K562 (cell line): ENCODE data around the gene SYNM. TPM values are rescaled to one million over a fixed set of nuclear protein-coding genes. Genes with fewer than 3 reads are reported as not detected.

Experiments
- ATAC-seq: fragments of 200-7000 bp; cut with Tn5 transposase; 3 replicates; pipeline ENCODE4 v1.9.1; 2020; ENCODE audit warnings: moderate library complexity
- BruUV-seq: library from RNA; stranded (reverse); fragments of 400-500 nt; replicated peaks from 2 replicates; lab custom pipeline; 2021; lab: Mats Ljungman, UMichigan
- CTCF ChIA-PET: fragments of 300-600 bp; formaldehyde crosslinking; extraction: SDS; loops from one replicate; lab custom pipeline; 2021; ENCODE audit warnings: low intra/inter-chr PET ratio; lab: Yijun Ruan, JAX
- POLR2A ChIA-PET: fragments of 300-600, 350-650 bp; sonication (Branson Sonifier 250); formaldehyde crosslinking; extraction: SDS; loops from one replicate; lab custom pipeline; 2021; ENCODE audit warnings: antibody characterized with exemption, inconsistent platforms; lab: Yijun Ruan, JAX
- DNase-seq, 4 experiments: peaks; one replicate each; pipeline versions ENCODE4 v3.0.0 to v3.0.0-alpha.2; 2011 to 2018; ENCODE audit warnings: low spot score in 3 of 4, mixed read lengths in 3 of 4; ENCODE audit errors: extremely low read depth in 1 of 4
- FAIRE-seq: peaks from 2 replicates; lab custom pipeline; 2011; peaks lifted over from hg19 to GRCh38; lab: Jason Lieb, UNC
- H2AFZ ChIP-seq: 2 replicates; pipeline ENCODE4 v1.6.0; 2011; ENCODE audit warnings: low read depth, low read length, control low read depth, inconsistent platforms
- H3K27ac ChIP-seq: fragments of 200-600 bp; 3 replicates; pipeline ENCODE4 v1.8.0; 2011; ENCODE audit warnings: low read depth, mild to moderate bottlenecking, control low read depth, inconsistent platforms, low read length, moderate library complexity, mixed read lengths; ENCODE audit errors: extremely low read depth
- H3K27me3 ChIP-seq, 2 experiments: fragments of 300-600 bp in 1 of 2; 2 replicates in 1 of 2; 3 replicates in 1 of 2; pipeline versions ENCODE4 v1.6.0 to v1.8.0; 2011; ENCODE audit warnings: inconsistent platforms in 2 of 2, low read length in 2 of 2, mild to moderate bottlenecking in 1 of 2, mixed read lengths in 1 of 2, moderate library complexity in 1 of 2; ENCODE audit not compliant: control insufficient read depth in 2 of 2, insufficient read depth in 2 of 2
- H3K36me3 ChIP-seq: fragments of 300-600 bp; 3 replicates; pipeline ENCODE4 v1.8.0; 2011; ENCODE audit warnings: mild to moderate bottlenecking, low read length, inconsistent platforms; ENCODE audit not compliant: control insufficient read depth, insufficient read depth
- H3K4me1 ChIP-seq, 2 experiments: fragments of 200-600 bp in 1 of 2; replicated peaks in 1 of 2; 2 replicates in 1 of 2; 3 replicates in 1 of 2; pipeline versions ENCODE4 v1.5.1 to v1.8.0; 2011; ENCODE audit warnings: inconsistent platforms in 2 of 2, low read length in 2 of 2, mild to moderate bottlenecking in 1 of 2, mixed read lengths in 1 of 2, moderate library complexity in 1 of 2; ENCODE audit not compliant: control insufficient read depth in 2 of 2, insufficient read depth in 2 of 2
- H3K4me2 ChIP-seq: 2 replicates; pipeline ENCODE4 v1.6.1; 2011; ENCODE audit warnings: low read length, control low read depth, inconsistent platforms, mixed read lengths; ENCODE audit not compliant: insufficient read depth
- H3K4me3 ChIP-seq: fragments of 200-600 bp; sonication (generic), shearing (Covaris generic); 2 replicates; pipeline ENCODE4 v1.5.1; 2016; ENCODE audit warnings: control low read depth, inconsistent platforms
- H3K79me2 ChIP-seq: fragments of 200-600 bp; 3 replicates; pipeline ENCODE4 v1.8.0; 2011; ENCODE audit warnings: low read length, inconsistent platforms; ENCODE audit not compliant: control insufficient read depth, insufficient read depth
- H3K9ac ChIP-seq, 2 experiments: 2 replicates each; pipeline versions ENCODE4 v1.6.0 to v1.6.1; 2011; ENCODE audit warnings: low read depth in 2 of 2, low read length in 2 of 2, control low read depth in 1 of 2, inconsistent platforms in 1 of 2, mild to moderate bottlenecking in 1 of 2, mixed read lengths in 1 of 2; ENCODE audit not compliant: insufficient read depth in 1 of 2
- H3K9me1 ChIP-seq: one replicate; pipeline ENCODE4 v1.6.0; 2011; ENCODE audit warnings: inconsistent platforms, mild to moderate bottlenecking, low read length, moderate library complexity; ENCODE audit not compliant: control insufficient read depth, insufficient read depth
- H3K9me3 ChIP-seq: replicated peaks from 2 replicates; pipeline ENCODE4 v1.5.1; 2011; ENCODE audit warnings: low read depth, low read length, inconsistent platforms; ENCODE audit not compliant: control insufficient read depth, insufficient read depth
- H4K20me1 ChIP-seq: replicated peaks from 2 replicates; pipeline ENCODE4 v1.6.1; 2011; ENCODE audit warnings: low read length, inconsistent platforms, mixed read lengths; ENCODE audit not compliant: control insufficient read depth, insufficient read depth
- BMI1 ChIP-seq: fragments of 150-350 bp; IDR thresholded peaks from 2 replicates; pipeline ENCODE4 v1.6.1; 2014; ENCODE audit warnings: low read length
- BRCA1 ChIP-seq, 2 experiments: fragments of 450-650 bp in 1 of 2; sonication (generic) in 1 of 2; formaldehyde crosslinking in 1 of 2; IDR thresholded peaks; 2 replicates each; pipeline versions ENCODE4 v1.5.0 to v1.6.1; 2017 to 2020; ENCODE audit warnings: mild to moderate bottlenecking in 1 of 2, missing genetic modification reagents in 1 of 2
- DMBX1 ChIP-seq: fragments of 250-450 bp; sonication (Bioruptor Pico); IDR thresholded peaks from 2 replicates; pipeline ENCODE4 v1.8.0; 2022; ENCODE audit warnings: inconsistent platforms, mild to moderate bottlenecking, moderate library complexity, borderline replicate concordance
- E2F5 ChIP-seq: sonication (generic); formaldehyde crosslinking; IDR thresholded peaks from 2 replicates; pipeline ENCODE4 v1.8.0; 2022; ENCODE audit warnings: mild to moderate bottlenecking, missing genetic modification reagents
- HCFC1 ChIP-seq: IDR thresholded peaks from 2 replicates; pipeline ENCODE4 v1.6.1; 2012; ENCODE audit warnings: low read depth, low read length, improper control_type of control experiment
- KDM5B ChIP-seq: fragments of 200-600 bp; sonication (generic); IDR thresholded peaks from 2 replicates; pipeline ENCODE4 v1.6.1; 2012; ENCODE audit warnings: low read depth, mild to moderate bottlenecking, moderate library complexity, low read length, control low read depth, inconsistent platforms; ENCODE audit not compliant: insufficient replicate concordance
- MXI1 ChIP-seq: IDR thresholded peaks from 2 replicates; pipeline ENCODE4 v1.6.1; 2011; ENCODE audit warnings: low read depth, mild to moderate bottlenecking, improper control_type of control experiment, low read length
- TEAD1 ChIP-seq, 2 experiments: fragments of 450-650 bp in 1 of 2; sonication (generic) in 1 of 2; formaldehyde crosslinking; IDR thresholded peaks; 2 replicates each; pipeline versions ENCODE4 v1.4.0 to v1.8.0; 2020 to 2022; ENCODE audit warnings: mild to moderate bottlenecking in 2 of 2, missing genetic modification reagents in 1 of 2
- WGBS: fragments of 100-300 bp; shearing (Covaris generic); methylation state at CpG from one replicate; pipeline ENCODE4 v1.1.6; 2016; ENCODE audit warnings: low coverage, mixed read lengths; ENCODE audit not compliant: insufficient coverage; ENCODE audit errors: missing lambda C conversion rate; 5-methylcytosine and 5-hydroxymethylcytosine counted together
- in situ Hi-C: fragments of 300-500 bp; cut with MboI; formaldehyde crosslinking; loops from 4 replicates; pipeline ENCODE4 v1.15.0; 2018; ENCODE audit warnings: inconsistent platforms, mixed read lengths
- intact Hi-C: fragments of 100-400 bp; cut with micrococcal nuclease; formaldehyde crosslinking; loops from 2 replicates; pipeline ENCODE4 v1.14.2; 2022
- polyA plus RNA-seq, 8 experiments: library from polyadenylated mRNA; depleted of rRNA in 4 of 8; stranded (reverse) in 5 of 8; unstranded in 3 of 8; fragments of >200 nt; fragmentation: Nextera tagmentation in 2 of 8; fragmentation: Illumina TruSeq in 1 of 8; extraction: Ambion mirVana in 2 of 8; extraction: Trizol in 1 of 8; gene quantifications; 2 replicates each; pipeline versions ENCODE4 v1.2.1 to v1.2.3, GENCODE V29; 2011 to 2014; ENCODE audit warnings: inconsistent platforms in 1 of 8, missing spikeins in 1 of 8
- total RNA-seq, 7 experiments: library from RNA; depleted of rRNA in 6 of 7; stranded (reverse); fragments of >200 nt in 6 of 7; fragmentation: Illumina TruSeq in 2 of 7; extraction: Trizol in 2 of 7; gene quantifications; 2 replicates each; pipeline versions ENCODE4 v1.2.1 to v1.2.3, GENCODE V29; 2011 to 2021; ENCODE audit warnings: low replicate concordance in 1 of 7

The SYNM gene
- total and polyA plus RNA-seq, 9 of the 15 experiments (the other 6 are each of a cell fraction or from before 2014, with no cell fraction given) = 0.01 to 0.42 (median 0.13) TPM

GRCh38 chr15:99097441-99098410 lies 7.2 kb upstream of the SYNM start:
- intact Hi-C loops = no loop called here
- TF ChIP-seq DMBX1 (CRISPR knock-in tag) = no peak
- TF ChIP-seq HCFC1 = no peak
- TF ChIP-seq BRCA1 (IDR thresholded peaks at IDR 0.05) = no peak
- no peak for TF ChIP-seq BRCA1 (CRISPR knock-in tag; IDR thresholded peaks at IDR 0.05)
- TF ChIP-seq E2F5 (CRISPR knock-in tag) = no peak
- TF ChIP-seq TEAD1 (CRISPR knock-in tag; IDR thresholded peaks at IDR 0.05) = no peak
- no peak for TF ChIP-seq MXI1
- TF ChIP-seq BMI1 = no peak
- TF ChIP-seq KDM5B = no peak
- TF ChIP-seq, all 486 proteins: peak for 0
- Histone ChIP-seq H3K79me2 (no peaks in the 10 kb centered on the region), H2AFZ (no peak overlapping the region), H3K4me3 (no peak overlapping the region), H3K9ac (no peak overlapping the region), H3K4me1 (peaks cover 0 to 5% of the 10 kb centered on the region in 2 experiments; a peak in 1 of 5 replicates), H3K27ac (no peak overlapping the region), H3K9me1 (no peaks in the 10 kb centered on the region), H4K20me1 (no peaks in the 10 kb centered on the region), H3K4me2 (no peak overlapping the region), H3K36me3 (no peaks in the 10 kb centered on the region), H3K9me3 (no peaks in the 10 kb centered on the region), H3K27me3 (peaks cover 19 to 63% of the 10 kb centered on the region in 2 experiments; a peak in 4 of 5 replicates)
- no peak for ATAC-seq
- CTCF ChIA-PET = no interaction called here
- POLR2A ChIA-PET = interaction anchor here (0.5 to 1.5 kb wide), 5 partner anchors 10 to 1498 kb away, joined by 3 read pairs; no protein-coding TSS in a partner anchor
- WGBS = 1% methylated on average over 14 of the region's 14 CpGs
- no TSS peak for BruUV-seq
- in situ Hi-C loops = no loop called here
- no peak for DNase-seq
- FAIRE-seq = no peak
